Erythroblast (primary cell): ENCODE measurements around the gene RNF212.

Source experiments
- GATA1 ChIP-seq: IDR thresholded peaks from 2 replicates; pipeline ENCODE4 v1.6.1; 2011; ENCODE audit warnings: low read depth, mild to moderate bottlenecking, control low read depth, low read length, moderate library complexity
- POLR2A ChIP-seq: IDR thresholded peaks from 2 replicates; pipeline ENCODE4 v1.6.1; 2011; ENCODE audit warnings: mild to moderate bottlenecking, low read length

- TF ChIP-seq POLR2A = no peak
- no peak for TF ChIP-seq GATA1
Measured at GRCh38 chr4:1041936-1042330, 71.4 kb downstream of the RNF212 start.
